Right ventricle myocardium inferior (tissue), 1 donor: ENCODE data around the gene ZBTB12. TPM values are rescaled to one million over a fixed set of nuclear protein-coding genes. Genes with fewer than 3 reads are reported as not detected.
A peak's percentile ranks its signal among the peaks of the same experiment; 100 is the strongest.
"Not testable (repeated sequence)": the region's sequence is repeated elsewhere in the genome, so short reads cannot be mapped to it uniquely, and the experiment has no call there.

ENCODE experiments used
- ATAC-seq: fragments of 200-7000 bp; cut with Tn5 transposase; one replicate; pipeline ENCODE4 v1.9.1; 2020; ENCODE audit warnings: mild to moderate bottlenecking, moderate library complexity
- DNase-seq: peaks from one replicate; pipeline ENCODE4 v3.0.0; 2021; ENCODE audit errors: missing footprints
- intact Hi-C: fragments of 100-400 bp; cut with DNase I; formaldehyde crosslinking; loops from one replicate; pipeline ENCODE4 v1.11.0; 2022
- total RNA-seq: library from RNA; stranded (reverse); fragmentation: NEBNext Ultra II Directional; extraction: Animal tissue kit (Norgen Biotek cat#: 25700); gene quantifications from one replicate; pipeline ENCODE4 v1.2.1, GENCODE V29; 2021
- donor health status: DM: no; HTN: yes; CAD: no; lungs with severe emphysema.

Gene ZBTB12
- total RNA-seq, 1 donor from 2014 or later = 3.2 TPM

- intact Hi-C loops = no loop called here
- DNase-seq = peak; percentile 50
- no peak for ATAC-seq
These were observed 19.5 kb downstream of the ZBTB12 start for GRCh38 chr6:31882344-31882743.

GRCh38 chr6:31881136-31881859, 20.6 kb downstream of the ZBTB12 start:
- DNase-seq (peak; percentile 58), ATAC-seq (no peak)
- intact Hi-C loops = no loop called here

GRCh38 chr6:31880616-31881015, 21.3 kb downstream of the ZBTB12 start:
- intact Hi-C loops = no loop called here
- DNase-seq (peak; percentile 7), ATAC-seq (no peak)

- ATAC-seq (no peak), DNase-seq (peak; percentile 64)
- intact Hi-C loops = no loop called here
These were observed 22.0 kb downstream of the ZBTB12 start for GRCh38 chr6:31879901-31880300.

- DNase-seq = no peak
- intact Hi-C loops = no loop called here
- ATAC-seq = no peak
These were observed 22.7 kb downstream of the ZBTB12 start for GRCh38 chr6:31879143-31879542.

- ATAC-seq (no peak), DNase-seq (peak; percentile 53)
- intact Hi-C loops = no loop called here
These were observed 23.2 kb downstream of the ZBTB12 start, which contains the start of gene SLC44A4 for GRCh38 chr6:31878726-31879125. SLC44A4 (minus strand) TSS chr6:31878997; CDS start chr6:31878980, 17 bp downstream.

GRCh38 chr6:31878222-31878621, 23.7 kb downstream of the ZBTB12 start:
- ATAC-seq = no peak
- intact Hi-C loops = no loop called here

GRCh38 chr6:31877651-31878161, 24.2 kb downstream of the ZBTB12 start:
- ATAC-seq = no peak
- DNase-seq = peak; percentile 20
- intact Hi-C loops = no loop called here

More at GRCh38 chr6:31878222-31878621, 23.7 kb downstream of the ZBTB12 start:
- DNase-seq = peak; percentile 6

GRCh38 chr6:31877125-31877650, 24.7 kb downstream of the ZBTB12 start:
- ATAC-seq = no peak
- DNase-seq = no peak
- intact Hi-C loops = no loop called here

- DNase-seq (peak; percentile 43), ATAC-seq (no peak)
- intact Hi-C loops = no loop called here
These were observed 25.5 kb downstream of the ZBTB12 start for GRCh38 chr6:31876357-31876756.

- ATAC-seq = no peak
- intact Hi-C loops = no loop called here
- DNase-seq = no peak
These were observed 26.0 kb downstream of the ZBTB12 start for GRCh38 chr6:31875877-31876276.

- intact Hi-C loops = no loop called here
- DNase-seq (peak; percentile 45), ATAC-seq (no peak)
These were observed 26.9 kb downstream of the ZBTB12 start for GRCh38 chr6:31874836-31875572.

GRCh38 chr6:31874084-31874670, 27.7 kb downstream of the ZBTB12 start:
- DNase-seq (peak; percentile 3), ATAC-seq (no peak)
- intact Hi-C loops = no loop called here

GRCh38 chr6:31871046-31871659, 30.7 kb downstream of the ZBTB12 start:
- ATAC-seq = no peak
- peak; percentile 1 for DNase-seq
- intact Hi-C loops = no loop called here

GRCh38 chr6:31870385-31870921, 31.4 kb downstream of the ZBTB12 start:
- DNase-seq = peak; percentile 17
- intact Hi-C loops = no loop called here
- no peak for ATAC-seq

GRCh38 chr6:31869343-31869742, 32.5 kb downstream of the ZBTB12 start:
- ATAC-seq = no peak
- DNase-seq = no peak
- intact Hi-C loops = loop anchor here (10.0 kb wide), 1 partner anchor 185 kb away; the partner anchor contains the start of gene LY6G5C

- not testable (repeated sequence) for ATAC-seq, DNase-seq
- intact Hi-C loops = loop anchor here (10.0 kb wide), 1 partner anchor 184 kb away; the partner anchor contains the start of gene LY6G5C
These were observed 33.3 kb downstream of the ZBTB12 start for GRCh38 chr6:31868658-31868971.
